H1 (cell line): ENCODE data around the gene TLR2. TPM values are rescaled to one million over a fixed set of nuclear protein-coding genes. Genes with fewer than 3 reads are reported as not detected.

Experiments used
- CTCF ChIA-PET: fragments of 300-600 bp; sonication (Branson Sonifier 250); formaldehyde crosslinking; loops from one replicate; lab custom pipeline; 2021; ENCODE audit not compliant: partially characterized antibody; lab: Charles Lee
- POLR2A ChIA-PET: fragments of 300-600 bp; sonication (Branson Sonifier 250); formaldehyde crosslinking; loops from one replicate; lab custom pipeline; 2021; ENCODE audit warnings: inconsistent platforms; ENCODE audit not compliant: partially characterized antibody; lab: Charles Lee
- DNase-seq, 2 experiments: peaks; one replicate each; pipeline versions ENCODE4 v3.0.0 to v3.0.0-alpha.2; 2010 to 2022; ENCODE audit warnings: low spot score in 2 of 2, low read depth in 1 of 2, mixed read lengths in 1 of 2
- FAIRE-seq: peaks from 2 replicates; lab custom pipeline; 2011; peaks lifted over from hg19 to GRCh38; lab: Jason Lieb, UNC
- H2AFZ ChIP-seq: 2 replicates; pipeline ENCODE4 v1.8.1; 2012; ENCODE audit warnings: low read length, inconsistent platforms
- H2AK5ac ChIP-seq: 2 replicates; pipeline ENCODE4 v1.6.1; 2013; ENCODE audit warnings: low read depth, low read length
- H2BK120ac ChIP-seq: replicated peaks from 2 replicates; pipeline ENCODE3; 2013; ENCODE audit warnings: low read depth, low read length, inconsistent platforms
- H2BK12ac ChIP-seq: 2 replicates; pipeline ENCODE4 v1.6.1; 2013; ENCODE audit warnings: low read depth, low read length
- H2BK15ac ChIP-seq: 2 replicates; pipeline ENCODE4 v1.6.1; 2013; ENCODE audit warnings: low read length
- H2BK20ac ChIP-seq: 2 replicates; pipeline ENCODE4 v1.6.1; 2013; ENCODE audit warnings: low read length
- H2BK5ac ChIP-seq: 2 replicates; pipeline ENCODE4 v1.6.1; 2013; ENCODE audit warnings: low read depth, low read length
- H3K14ac ChIP-seq: 2 replicates; pipeline ENCODE4 v1.6.1; 2013; ENCODE audit warnings: inconsistent platforms; ENCODE audit not compliant: insufficient read length
- H3K18ac ChIP-seq: 2 replicates; pipeline ENCODE4 v1.6.1; 2013; ENCODE audit warnings: low read length; ENCODE audit errors: extremely low read depth
- H3K23ac ChIP-seq: 2 replicates; pipeline ENCODE4 v1.6.1; 2013; ENCODE audit warnings: inconsistent platforms; ENCODE audit not compliant: insufficient read length
- H3K23me2 ChIP-seq: 2 replicates; pipeline ENCODE4 v1.6.1; 2013; ENCODE audit warnings: low read depth, low read length
- H3K27ac ChIP-seq: 2 replicates; pipeline ENCODE4 v1.6.1; 2011; ENCODE audit warnings: low read depth, low read length, inconsistent platforms
- H3K27me3 ChIP-seq, 4 experiments: replicated peaks in 1 of 4; 1 replicate in 1 of 4; 2 replicates in 3 of 4; pipeline versions ENCODE4 v1.6.1 to v1.8.1; 2011 to 2013; ENCODE audit warnings: low read length in 3 of 4, mild to moderate bottlenecking in 3 of 4, inconsistent platforms in 2 of 4, mixed read lengths in 2 of 4, moderate library complexity in 1 of 4; ENCODE audit not compliant: control insufficient read depth in 3 of 4, insufficient read depth in 3 of 4; ENCODE audit errors: extremely low read depth in 1 of 4
- H3K36me3 ChIP-seq, 4 experiments: 2 replicates each; pipeline versions ENCODE4 v1.6.1 to v1.8.1; 2011 to 2013; ENCODE audit warnings: mild to moderate bottlenecking in 4 of 4, low read length in 3 of 4, moderate library complexity in 2 of 4, control low read depth in 1 of 4, inconsistent platforms in 1 of 4; ENCODE audit not compliant: insufficient read depth in 4 of 4, control insufficient read depth in 2 of 4
- H3K4ac ChIP-seq: replicated peaks from 2 replicates; pipeline ENCODE3; 2013; ENCODE audit warnings: low read length, low read depth, mixed read lengths, inconsistent platforms; ENCODE audit not compliant: insufficient read length
- H3K4me1 ChIP-seq, 4 experiments: replicated peaks in 1 of 4; 1 replicate in 1 of 4; 2 replicates in 3 of 4; pipeline versions ENCODE4 v1.6.1 to v1.8.1; 2011 to 2013; ENCODE audit warnings: low read length in 3 of 4, inconsistent platforms in 2 of 4, mixed read lengths in 1 of 4; ENCODE audit not compliant: insufficient read depth in 4 of 4, control insufficient read depth in 3 of 4
- H3K4me2 ChIP-seq, 2 experiments: 2 replicates each; pipeline versions ENCODE4 v1.6.1 to v1.8.1; 2011 to 2013; ENCODE audit warnings: low read depth in 2 of 2, low read length in 2 of 2, control low read depth in 1 of 2, inconsistent platforms in 1 of 2, mild to moderate bottlenecking in 1 of 2; ENCODE audit not compliant: insufficient read depth in 1 of 2
- H3K4me3 ChIP-seq, 4 experiments: fragments of 200-600, 300-600 bp in 1 of 4; sonication (generic), shearing (Covaris generic), sonication (Bioruptor Twin) in 1 of 4; 2 replicates each; pipeline versions ENCODE4 v1.5.1 to v1.8.1; 2011 to 2016; ENCODE audit warnings: low read length in 4 of 4, low read depth in 3 of 4, control low read depth in 2 of 4, inconsistent platforms in 2 of 4, mild to moderate bottlenecking in 2 of 4, mixed read lengths in 1 of 4, moderate library complexity in 1 of 4; ENCODE audit not compliant: insufficient read depth in 2 of 4; ENCODE audit errors: extremely low read depth in 1 of 4
- H3K56ac ChIP-seq: replicated peaks from 2 replicates; pipeline ENCODE3; 2013; ENCODE audit warnings: low read depth, mild to moderate bottlenecking, mixed read lengths, low read length, inconsistent platforms; ENCODE audit not compliant: insufficient read length
- H3K79me1 ChIP-seq: 2 replicates; pipeline ENCODE4 v1.6.1; 2013; ENCODE audit warnings: low read depth, low read length, control low read depth
- H3K79me2 ChIP-seq, 2 experiments: 2 replicates each; pipeline versions ENCODE4 v1.6.1 to v1.8.1; 2012 to 2013; ENCODE audit warnings: low read length in 2 of 2, mild to moderate bottlenecking in 2 of 2, inconsistent platforms in 1 of 2; ENCODE audit not compliant: insufficient read depth in 2 of 2, control insufficient read depth in 1 of 2
- H3K9ac ChIP-seq, 4 experiments: replicated peaks in 1 of 4; 1 replicate in 1 of 4; 2 replicates in 3 of 4; pipeline versions ENCODE4 v1.6.1 to v1.8.1; 2011 to 2013; ENCODE audit warnings: low read depth in 3 of 4, low read length in 3 of 4, control low read depth in 2 of 4, mild to moderate bottlenecking in 2 of 4, moderate library complexity in 2 of 4, inconsistent platforms in 1 of 4; ENCODE audit errors: extremely low read depth in 1 of 4
- H3K9me3 ChIP-seq, 2 experiments: 2 replicates each; pipeline versions ENCODE4 v1.6.1 to v1.8.1; 2012 to 2013; ENCODE audit warnings: mild to moderate bottlenecking in 2 of 2, moderate library complexity in 2 of 2, control low read depth in 1 of 2, inconsistent platforms in 1 of 2, low read depth in 1 of 2, low read length in 1 of 2, mixed read lengths in 1 of 2; ENCODE audit not compliant: insufficient read depth in 2 of 2
- H4K20me1 ChIP-seq, 2 experiments: replicated peaks in 1 of 2; 2 replicates each; pipeline versions ENCODE3 to v1.8.1; 2011 to 2013; ENCODE audit warnings: inconsistent platforms in 2 of 2, low read length in 2 of 2, mild to moderate bottlenecking in 1 of 2; ENCODE audit not compliant: insufficient read depth in 2 of 2, control insufficient read depth in 1 of 2
- H4K5ac ChIP-seq: 2 replicates; pipeline ENCODE4 v1.6.1; 2013; ENCODE audit warnings: low read length, low read depth, mixed read lengths, inconsistent platforms; ENCODE audit not compliant: insufficient read length
- H4K8ac ChIP-seq: 2 replicates; pipeline ENCODE4 v1.8.0; 2013; ENCODE audit warnings: mild to moderate bottlenecking, moderate library complexity, low read length, inconsistent platforms; ENCODE audit not compliant: insufficient read depth; ENCODE audit errors: extremely low read depth
- H4K91ac ChIP-seq: replicated peaks from 2 replicates; pipeline ENCODE3; 2013; ENCODE audit warnings: low read length, mixed read lengths, inconsistent platforms; ENCODE audit not compliant: insufficient read length
- CEBPB ChIP-seq: IDR thresholded peaks from 2 replicates; pipeline ENCODE4 v1.6.1; 2012; ENCODE audit warnings: low read depth, low read length
- CHD2 ChIP-seq: IDR thresholded peaks from 2 replicates; pipeline ENCODE4 v1.6.1; 2012; ENCODE audit warnings: low read length, improper control_type of control experiment
- CREB1 ChIP-seq: IDR thresholded peaks from 2 replicates; pipeline ENCODE4 v1.6.1; 2012; ENCODE audit warnings: inconsistent platforms
- CTBP2 ChIP-seq: IDR thresholded peaks from 2 replicates; pipeline ENCODE4 v1.7.0; 2011; ENCODE audit warnings: borderline replicate concordance, mild to moderate bottlenecking, moderate library complexity, mixed read lengths, low read length; ENCODE audit not compliant: insufficient read depth, insufficient read length
- EP300 ChIP-seq, 2 experiments: IDR thresholded peaks; 1 replicate in 1 of 2; 2 replicates in 1 of 2; pipeline ENCODE4 v1.6.1; 2011 to 2012; ENCODE audit warnings: low read depth in 2 of 2, low read length in 2 of 2, mild to moderate bottlenecking in 2 of 2, borderline replicate concordance in 1 of 2, inconsistent platforms in 1 of 2, moderate library complexity in 1 of 2
- KDM5A ChIP-seq: fragments of 200-600 bp; IDR thresholded peaks from 2 replicates; pipeline ENCODE4 v1.7.1; 2012; ENCODE audit warnings: mild to moderate bottlenecking, low read length, inconsistent platforms, mixed read lengths
- PHF8 ChIP-seq: fragments of 200-600 bp; sonication (generic); conservative IDR thresholded peaks from 2 replicates; pipeline ENCODE4 v1.7.1; 2012; ENCODE audit warnings: low read depth, mild to moderate bottlenecking, inconsistent platforms, low read length, moderate library complexity
- RXRA ChIP-seq: IDR thresholded peaks from 2 replicates; pipeline ENCODE4 v1.6.1; 2011; ENCODE audit warnings: low read depth, mild to moderate bottlenecking, low read length, moderate library complexity; ENCODE audit not compliant: insufficient read depth
- SIRT6 ChIP-seq: IDR thresholded peaks from one replicate; pipeline ENCODE4 v1.7.1; 2012; ENCODE audit warnings: low read length, inconsistent platforms
- SIX5 ChIP-seq: IDR thresholded peaks from 2 replicates; pipeline ENCODE4 v1.6.1; 2011; ENCODE audit warnings: mild to moderate bottlenecking, low read depth, low read length
- SP1 ChIP-seq: IDR thresholded peaks from 2 replicates; pipeline ENCODE4 v1.6.1; 2011; ENCODE audit warnings: low read depth, low read length
- WGBS, 2 experiments: shearing (Covaris generic) in 1 of 2; methylation state at CpG; one replicate each; pipeline versions ENCODE4 v1.1.6 to v1.1.7; 2013 to 2015; ENCODE audit warnings: low lambda C conversion rate in 2 of 2, mixed read lengths in 2 of 2, inconsistent platforms in 1 of 2, low coverage in 1 of 2, missing lambda C conversion rate in 1 of 2; ENCODE audit not compliant: insufficient replicate concordance in 2 of 2, insufficient coverage in 1 of 2, insufficient read length in 1 of 2; ENCODE audit errors: extremely low coverage in 1 of 2, missing lambda C conversion rate in 1 of 2; 5-methylcytosine and 5-hydroxymethylcytosine counted together
- polyA plus RNA-seq, 7 experiments: library from polyadenylated mRNA; depleted of rRNA in 3 of 7; stranded (reverse) in 5 of 7; unstranded in 2 of 7; fragments of >200 nt in 5 of 7; fragments of 200-250 nt in 2 of 7; gene quantifications; 1 replicate in 5 of 7; 2 replicates in 1 of 7; 4 replicates in 1 of 7; pipeline versions ENCODE4 v1.2.1 to v1.2.3, GENCODE V29; 2011 to 2013; ENCODE audit warnings: missing spikeins in 2 of 7, mixed read lengths in 2 of 7
- total RNA-seq: library from RNA; stranded (reverse); fragmentation: NEBNext Ultra II Directional; extraction: Animal tissue kit (Norgen Biotek cat#: 25700); gene quantifications from 2 replicates; pipeline ENCODE4 v1.2.1, GENCODE V29; 2021

Gene TLR2
- total and polyA plus RNA-seq, 2 of the 8 experiments (the other 6 are each of a cell fraction or from before 2014, with no cell fraction given), result 1.3 TPM

- no peak overlapping the region for H2BK120ac ChIP-seq
- H3K4me3 ChIP-seq, result no peak overlapping the region
- H3K36me3 ChIP-seq, result peaks cover 4 to 19% (median 9%) of the 10 kb centered on the region in 4 experiments; a peak in 6 of 8 replicates
- no peaks in the 10 kb centered on the region for H3K79me1 ChIP-seq
- WGBS, 2 experiments, result 86% methylated on average over 22 of the region's 23 CpGs; no CpG with 5 or more reads in 1 of the 2 experiments
- CTCF ChIA-PET, result interaction anchor here (0.6 to 2.5 kb wide), 13 partner anchors 10 to 689 kb away, joined by 3 to 30 read pairs (median 3); partner anchors contain the start of gene TLR2
- DNase-seq, result no peak
- peak overlapping the region; percentile 4; the same call in 1 of the 2 replicates for H4K8ac ChIP-seq
- H3K79me2 ChIP-seq, result no peaks in the 10 kb centered on the region
- H3K18ac ChIP-seq, result no peak overlapping the region
- FAIRE-seq, result no peak
- no peak overlapping the region for H3K23ac ChIP-seq
- H4K20me1 ChIP-seq, result no peaks in the 10 kb centered on the region
- no peak overlapping the region for H3K9ac ChIP-seq
- no peak overlapping the region for H2BK12ac ChIP-seq
- no peak overlapping the region for H4K91ac ChIP-seq
- peak overlapping the region; percentile 74; the same call in 1 of the 2 replicates for H2AFZ ChIP-seq
- H3K4me2 ChIP-seq, result no peak overlapping the region
- H3K14ac ChIP-seq, result no peak overlapping the region
- no peak overlapping the region for H2AK5ac ChIP-seq
- H3K56ac ChIP-seq, result no peak overlapping the region
- no peak overlapping the region for H2BK15ac ChIP-seq
- H3K4me1 ChIP-seq, result peaks cover 0 to 7% (median 0%) of the 10 kb centered on the region in 4 experiments; a peak in 3 of 7 replicates
- no peak overlapping the region for H2BK20ac ChIP-seq
- H4K5ac ChIP-seq, result no peak overlapping the region
- H3K27ac ChIP-seq, result no peak overlapping the region
- POLR2A ChIA-PET, result interaction anchor here (0.6 to 0.8 kb wide), 2 partner anchors 144 to 236 kb away, joined by 3 to 4 read pairs; no protein-coding TSS in a partner anchor
- no peak overlapping the region for H2BK5ac ChIP-seq
- 0 out of 4 replicates have a peak, but pooled peaks cover 0 to under 1% of the 10 kb centered on the region in 2 experiments for H3K9me3 ChIP-seq
- H3K4ac ChIP-seq, result no peak overlapping the region
- H3K27me3 ChIP-seq, result no peaks in the 10 kb centered on the region
- no peaks in the 10 kb centered on the region for H3K23me2 ChIP-seq
- TF ChIP-seq SP1 (no peak), KDM5A (no peak), SIRT6 (no peak), SIX5 (no peak), CREB1 (no peak), PHF8 (no peak), CHD2 (no peak), CTBP2 (no peak), RXRA (no peak), CEBPB (no peak), EP300 (IDR thresholded peaks at IDR 0.05; ENCODE audit: borderline replicate concordance in 1 of 2, low read depth in 2 of 2, low read length in 2 of 2) (no peak)
Observed at GRCh38 chr4:153639833-153640802, 44.0 kb upstream of the TLR2 start.
